HG03354 (cell line): ENCODE data around the gene DPP3.

ENCODE experiments used
- ATAC-seq: cut with Tn5 transposase; IDR thresholded peaks from one replicate; pipeline ENCODE4 v1.9.1; 2021; ENCODE audit warnings: mild to moderate bottlenecking; ENCODE audit not compliant: unreplicated experiment, poor library complexity, severe bottlenecking

The DPP3 gene

DNA sequence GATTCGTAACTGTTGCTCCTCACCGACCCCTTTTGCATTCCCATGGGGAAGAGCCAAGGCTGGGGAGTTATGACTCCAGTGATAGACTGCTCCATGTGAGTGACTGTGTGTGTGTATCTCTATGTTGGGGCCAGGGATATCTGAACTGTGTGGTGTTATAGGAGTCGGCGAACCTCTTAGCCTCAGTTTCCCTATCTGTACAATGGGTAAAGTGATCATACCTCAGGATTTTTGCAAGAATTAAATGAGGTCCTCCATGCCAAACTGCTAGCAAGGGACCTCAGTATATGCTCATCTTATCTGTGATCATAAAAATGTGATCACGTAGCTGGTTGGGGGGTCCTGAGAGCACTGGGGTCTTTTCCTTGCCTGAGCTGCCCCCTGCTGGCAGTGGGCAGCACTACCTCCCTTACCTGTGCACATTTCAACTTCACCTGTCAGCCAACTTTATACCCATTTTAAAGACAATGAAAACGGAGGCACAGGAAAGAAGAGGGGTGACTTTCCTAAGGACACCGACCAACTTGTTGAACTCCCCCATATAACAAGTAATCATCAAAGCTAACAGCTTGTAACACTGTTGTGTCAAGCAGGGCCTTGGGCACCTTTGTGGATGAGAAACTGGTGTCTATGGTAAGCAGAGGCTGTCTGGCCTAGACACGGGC, 1.4 kb upstream of the DPP3 start:
- ATAC-seq, result no peak

DNA sequence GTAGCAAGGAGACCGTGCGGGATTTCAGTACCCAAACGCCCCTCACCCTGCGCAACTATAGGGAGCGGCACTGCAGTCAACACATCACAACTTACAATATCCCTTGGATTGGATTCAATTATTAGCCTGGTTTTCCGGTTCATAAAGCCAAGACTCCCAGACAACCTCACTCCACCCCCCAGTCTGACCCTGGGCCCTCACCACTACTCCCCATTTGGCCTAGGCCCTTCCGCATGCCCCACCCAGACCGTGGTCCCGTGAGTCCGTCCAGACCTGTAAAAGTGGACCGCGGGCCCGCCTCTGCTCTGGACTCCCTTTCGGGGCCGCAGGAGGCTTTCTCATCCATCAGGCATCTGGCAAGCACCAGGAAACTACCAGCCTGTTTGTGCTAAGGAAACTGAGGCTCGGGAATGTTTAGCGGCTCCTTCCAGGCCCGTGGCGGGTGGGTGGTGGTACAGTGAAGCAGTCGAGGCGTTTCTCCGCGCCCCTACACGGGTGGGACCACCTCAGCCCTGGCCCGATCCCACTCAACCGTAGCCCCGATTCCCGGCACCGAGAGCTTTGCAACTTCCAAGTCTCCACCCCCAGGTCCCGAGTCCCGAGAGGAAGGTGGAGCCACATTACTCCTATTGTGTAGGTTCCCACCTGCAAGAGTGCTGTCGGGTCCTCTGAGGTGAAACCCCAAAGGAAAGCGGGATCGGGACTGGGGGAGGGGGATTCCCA, 679 bp upstream of the DPP3 start:
- peak; percentile 21 for ATAC-seq

DNA sequence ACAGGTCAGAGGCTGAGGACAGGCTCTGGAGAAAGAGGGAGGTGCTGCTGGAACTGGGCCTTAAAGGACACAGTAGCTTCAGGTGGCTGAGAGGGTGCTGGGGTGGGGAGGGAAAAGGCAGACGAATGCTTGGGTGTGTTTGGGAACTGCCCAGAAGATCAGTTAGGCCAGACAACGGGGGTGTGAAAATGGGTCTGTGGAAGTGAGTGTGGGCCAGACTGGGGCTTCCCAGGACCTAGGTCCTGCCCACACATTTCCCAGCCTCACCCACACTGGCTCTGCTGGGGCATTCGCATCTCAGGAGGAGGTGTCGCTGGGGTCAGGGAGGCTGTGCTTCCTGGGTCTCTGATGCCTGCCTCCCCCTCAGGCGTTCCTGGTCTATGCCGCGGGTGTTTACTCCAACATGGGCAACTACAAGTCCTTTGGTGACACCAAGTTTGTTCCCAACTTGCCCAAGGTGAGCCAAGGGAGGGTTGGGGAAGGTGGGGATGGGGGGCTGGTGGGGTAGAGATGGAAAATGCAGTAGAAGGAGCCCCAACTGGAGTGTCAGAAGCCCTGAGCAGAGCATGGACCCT, 4.7 kb downstream of the DPP3 start:
- no peak for ATAC-seq

DNA sequence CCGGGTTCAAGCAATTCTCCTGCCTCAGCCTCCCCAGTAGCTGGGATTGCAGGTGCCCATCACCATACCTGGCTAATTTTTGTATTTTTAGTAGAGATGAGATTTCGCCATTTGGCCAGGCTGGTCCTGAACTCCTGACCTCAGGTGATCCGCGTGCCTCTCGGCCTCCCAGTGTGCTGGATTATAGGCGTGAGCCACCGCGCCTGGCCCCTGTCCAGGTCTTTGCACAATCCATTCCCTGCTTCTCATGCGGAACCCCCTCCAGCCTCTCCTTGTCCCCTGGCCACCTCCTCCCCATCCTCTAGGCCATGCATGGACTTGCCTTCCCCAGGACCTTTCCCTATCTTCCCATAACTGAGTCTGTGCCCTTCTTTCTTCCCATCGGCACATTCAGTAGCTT, 8.7 kb downstream of the DPP3 start:
- no peak for ATAC-seq

DNA sequence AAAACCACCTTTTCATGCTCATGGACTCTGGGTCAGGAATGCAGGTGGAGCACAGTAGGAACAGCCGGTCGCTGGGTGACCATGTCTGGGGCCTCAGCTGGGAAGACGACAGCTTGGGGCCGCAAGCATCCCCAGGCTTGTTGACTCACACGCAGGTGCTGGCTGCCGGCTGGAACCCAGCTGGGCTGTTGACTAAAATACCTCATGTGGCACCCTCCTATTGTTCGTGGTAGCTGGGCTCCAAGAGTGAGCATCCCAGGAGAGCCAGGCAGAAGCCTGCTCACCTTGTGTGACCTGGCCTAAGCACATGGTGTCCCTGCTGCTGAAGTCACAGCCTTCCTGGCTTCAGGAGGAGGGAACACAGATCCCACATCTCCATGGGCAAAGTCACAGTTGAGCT, 9.4 kb downstream of the DPP3 start:
- no peak for ATAC-seq

DNA sequence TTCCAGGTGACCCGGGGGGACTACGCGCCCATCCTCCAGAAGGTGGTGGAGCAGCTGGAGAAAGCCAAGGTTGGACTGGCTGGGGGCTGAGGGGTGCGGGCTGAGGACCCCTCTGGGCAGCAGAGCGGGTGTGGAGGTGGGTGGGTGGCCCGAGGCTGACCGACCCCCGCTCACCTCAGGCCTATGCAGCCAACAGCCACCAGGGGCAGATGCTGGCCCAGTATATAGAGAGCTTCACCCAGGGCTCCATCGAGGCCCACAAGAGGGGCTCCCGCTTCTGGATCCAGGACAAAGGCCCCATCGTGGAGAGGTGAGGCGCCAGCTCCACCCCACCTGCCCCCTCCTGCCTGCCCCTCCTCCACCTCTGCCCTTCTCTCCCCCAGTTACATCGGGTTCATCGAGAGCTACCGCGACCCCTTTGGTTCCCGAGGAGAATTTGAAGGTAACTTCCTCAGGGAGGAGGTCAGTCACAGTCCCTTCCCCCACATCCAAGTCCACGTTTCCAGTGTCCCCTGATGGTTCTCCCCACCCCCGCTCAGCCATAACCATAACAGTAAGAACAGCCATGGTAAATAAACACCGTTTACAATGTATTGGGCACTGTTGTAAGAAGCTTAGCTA, 11.2 kb downstream of the DPP3 start:
- ATAC-seq, result no peak

DNA sequence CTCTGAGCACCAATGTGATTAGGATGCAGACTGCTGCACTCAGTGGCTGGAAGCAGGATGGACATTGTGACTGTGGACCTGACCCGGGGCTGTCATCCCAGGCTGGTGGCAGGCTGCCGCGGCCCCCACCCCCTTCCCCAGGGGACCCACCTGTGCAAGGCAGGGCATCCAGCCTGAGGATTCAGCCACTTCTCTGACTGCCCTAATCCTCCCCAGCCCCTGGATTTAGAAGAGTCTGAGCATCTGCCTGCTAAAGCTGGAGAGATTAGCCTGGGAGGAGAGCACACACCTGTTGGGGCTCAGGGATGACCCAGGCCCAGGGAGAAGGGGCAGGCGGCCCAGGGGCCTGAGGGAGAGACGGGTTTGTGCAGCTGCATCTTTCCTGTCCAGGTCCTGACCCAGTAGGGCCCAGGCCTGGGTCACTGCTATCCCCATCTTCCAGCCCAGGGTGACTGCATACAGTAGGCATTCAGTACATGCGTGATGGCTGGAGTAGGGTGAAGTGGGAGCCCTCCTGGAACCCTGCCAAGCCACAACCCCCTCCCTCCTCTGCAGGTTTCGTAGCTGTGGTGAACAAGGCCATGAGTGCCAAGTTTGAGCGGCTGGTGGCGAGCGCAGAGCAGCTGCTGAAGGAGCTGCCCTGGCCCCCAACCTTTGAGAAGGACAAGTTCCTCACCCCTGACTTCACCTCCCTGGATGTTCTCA, 12.1 kb downstream of the DPP3 start:
- ATAC-seq, result no peak

DNA sequence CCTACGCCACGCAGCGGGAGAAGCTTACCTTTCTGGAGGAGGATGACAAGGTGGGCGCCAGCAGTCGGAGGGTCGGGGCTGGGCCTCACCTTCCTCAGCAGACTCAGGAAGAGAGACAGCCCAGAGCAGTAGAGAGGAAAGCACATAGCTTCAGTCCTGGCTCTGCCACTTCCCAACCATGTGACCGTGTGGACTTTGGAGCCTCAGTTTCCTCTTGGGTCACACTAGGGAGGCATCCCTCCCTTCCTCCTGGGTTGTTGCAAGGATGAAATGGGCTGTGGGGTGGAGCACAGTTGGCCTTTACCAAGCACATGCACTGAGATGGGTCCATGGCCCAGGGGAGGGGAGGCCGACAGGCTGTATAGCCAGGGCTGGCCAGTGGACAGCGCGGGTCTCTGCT, 12.9 kb downstream of the DPP3 start:
- no peak for ATAC-seq

DNA sequence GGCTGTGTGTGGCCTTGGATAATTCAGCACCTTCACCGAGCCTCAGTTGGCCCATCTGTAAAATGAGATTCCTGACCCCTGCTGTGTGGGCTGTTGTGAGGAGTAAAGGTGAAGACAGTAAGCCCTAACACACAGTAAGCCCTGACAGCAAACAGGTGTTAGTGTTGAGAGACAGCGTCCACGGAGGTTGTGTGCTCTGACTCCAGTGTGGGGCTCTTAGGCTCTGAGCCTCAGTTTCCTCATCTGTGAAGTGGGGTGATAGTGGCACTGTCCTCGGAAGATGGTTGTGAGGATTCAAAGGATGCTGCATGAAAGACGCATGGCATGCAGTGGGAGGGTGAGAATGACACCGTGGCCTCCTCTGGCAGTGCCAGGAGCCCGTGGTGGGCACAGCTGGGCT, 14.2 kb downstream of the DPP3 start:
- no peak for ATAC-seq

DNA sequence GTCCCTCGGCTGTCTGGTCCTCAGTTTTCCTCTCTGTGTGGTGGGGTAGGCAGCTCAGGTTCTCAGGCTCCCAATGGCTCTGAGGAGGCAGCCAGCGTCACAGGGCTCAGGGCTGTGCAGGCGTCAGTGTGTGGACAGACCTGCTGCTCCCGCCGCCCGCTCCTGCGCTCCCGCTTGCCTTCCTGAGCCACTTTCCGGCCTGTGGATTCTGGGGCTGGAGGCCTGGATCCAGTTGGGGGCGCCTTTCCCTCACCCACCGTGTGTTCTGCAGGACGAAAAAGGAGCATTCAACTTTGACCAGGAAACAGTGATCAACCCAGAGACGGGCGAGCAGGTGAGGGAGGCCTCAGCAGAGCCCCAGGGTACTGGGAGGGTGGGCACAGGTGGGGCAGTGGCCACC, 14.7 kb downstream of the DPP3 start:
- no peak for ATAC-seq

DNA sequence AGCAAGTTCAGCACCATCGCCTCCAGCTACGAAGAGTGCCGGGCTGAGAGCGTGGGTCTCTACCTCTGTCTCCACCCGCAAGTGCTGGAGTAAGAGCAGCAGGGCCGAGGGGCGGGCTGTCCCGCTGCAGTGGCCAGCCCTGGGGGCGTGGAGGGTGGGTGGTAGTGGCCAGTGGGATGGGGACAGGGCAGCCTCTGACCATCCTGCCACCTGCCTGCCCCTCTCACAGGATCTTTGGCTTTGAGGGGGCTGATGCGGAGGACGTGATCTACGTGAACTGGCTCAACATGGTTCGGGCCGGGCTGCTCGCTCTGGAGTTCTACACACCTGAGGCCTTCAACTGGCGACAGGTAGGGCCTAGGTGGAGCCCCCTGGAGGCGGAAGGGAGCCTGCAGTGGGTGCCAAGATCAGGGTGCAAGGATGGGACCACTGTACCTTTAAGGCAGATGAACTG, 15.2 kb downstream of the DPP3 start:
- no peak for ATAC-seq

DNA sequence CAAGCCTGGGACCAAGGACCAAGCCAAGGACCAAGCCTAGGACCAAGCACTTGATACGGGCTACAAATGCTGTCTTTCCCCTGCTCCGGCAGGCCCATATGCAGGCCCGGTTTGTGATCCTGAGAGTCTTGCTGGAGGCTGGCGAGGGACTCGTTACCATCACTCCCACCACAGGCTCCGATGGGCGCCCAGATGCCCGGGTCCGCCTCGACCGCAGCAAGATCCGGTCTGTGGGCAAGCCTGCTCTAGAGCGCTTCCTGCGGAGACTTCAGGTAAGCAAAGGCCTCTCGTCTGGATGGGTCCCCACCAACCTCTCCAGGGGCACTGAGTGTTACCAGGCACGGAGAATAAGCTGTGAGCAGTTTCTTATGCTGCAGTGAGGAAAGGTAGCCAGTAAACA, 17.0 kb downstream of the DPP3 start:
- no peak for ATAC-seq

DNA sequence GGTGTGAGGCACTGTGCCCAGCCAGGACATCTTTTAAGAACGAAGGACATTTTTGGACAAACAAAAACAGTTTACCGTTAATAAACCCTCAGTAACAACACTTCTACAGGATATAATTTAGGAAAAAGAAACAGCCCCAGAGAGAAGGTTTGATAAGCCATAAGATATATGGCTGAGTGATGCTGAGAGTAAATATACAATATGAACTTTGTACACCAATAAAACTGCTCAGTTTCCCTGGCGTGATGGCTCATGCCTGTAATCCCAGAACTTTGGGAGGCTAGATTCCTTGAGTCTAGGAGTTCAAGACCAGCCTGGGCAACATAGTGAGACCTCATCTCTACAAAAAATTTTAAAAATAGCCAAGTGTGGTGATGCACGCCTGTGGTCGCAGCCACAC, 18.3 kb downstream of the DPP3 start:
- no peak for ATAC-seq

DNA sequence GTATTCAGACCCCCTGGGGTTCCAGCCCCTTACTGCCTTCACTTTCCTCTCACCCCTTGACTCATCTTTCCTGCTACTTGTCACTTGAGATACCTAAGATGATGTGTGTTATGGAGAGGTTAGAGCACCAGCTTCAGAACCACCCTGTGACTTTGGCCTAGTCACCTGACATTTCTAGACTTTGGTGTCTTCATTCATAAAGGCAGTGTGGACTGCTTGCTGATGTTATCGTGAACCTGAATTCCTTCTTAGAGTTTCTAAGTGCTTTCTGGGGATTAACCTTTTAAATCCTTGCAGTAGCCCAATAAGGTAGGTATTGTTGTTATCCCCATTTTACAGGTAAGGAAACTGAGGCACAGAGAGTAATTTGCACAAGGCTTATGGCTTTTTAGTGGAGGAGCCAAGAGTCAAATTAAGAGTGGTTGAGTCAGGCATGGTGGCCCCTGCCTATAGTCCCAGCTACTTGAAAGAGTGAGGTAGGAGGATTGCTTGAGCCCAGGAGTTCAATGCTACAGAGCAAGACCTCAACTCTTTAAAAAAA, 25.1 kb downstream of the DPP3 start:
- no peak for ATAC-seq

DNA sequence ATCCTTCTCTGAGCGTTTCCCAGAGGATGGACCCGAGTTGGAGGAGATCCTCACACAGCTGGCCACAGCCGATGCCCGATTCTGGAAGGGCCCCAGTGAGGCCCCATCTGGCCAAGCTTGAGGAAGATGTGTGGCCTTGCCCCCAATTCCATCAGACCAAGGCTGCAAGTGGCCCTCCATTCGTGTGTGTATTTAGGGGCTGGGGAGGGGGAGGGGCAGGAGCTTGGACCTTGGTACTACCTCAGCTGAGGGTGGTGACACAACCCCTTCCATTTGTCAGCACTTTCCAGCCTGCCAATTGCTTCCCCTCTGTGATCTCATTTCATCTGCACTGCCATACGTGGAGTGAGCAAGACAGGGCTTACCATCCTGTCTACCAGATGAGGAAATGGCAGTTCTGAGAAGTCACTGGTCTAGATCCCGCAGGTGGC, 28.9 kb downstream of the DPP3 start:
- no peak for ATAC-seq

DNA sequence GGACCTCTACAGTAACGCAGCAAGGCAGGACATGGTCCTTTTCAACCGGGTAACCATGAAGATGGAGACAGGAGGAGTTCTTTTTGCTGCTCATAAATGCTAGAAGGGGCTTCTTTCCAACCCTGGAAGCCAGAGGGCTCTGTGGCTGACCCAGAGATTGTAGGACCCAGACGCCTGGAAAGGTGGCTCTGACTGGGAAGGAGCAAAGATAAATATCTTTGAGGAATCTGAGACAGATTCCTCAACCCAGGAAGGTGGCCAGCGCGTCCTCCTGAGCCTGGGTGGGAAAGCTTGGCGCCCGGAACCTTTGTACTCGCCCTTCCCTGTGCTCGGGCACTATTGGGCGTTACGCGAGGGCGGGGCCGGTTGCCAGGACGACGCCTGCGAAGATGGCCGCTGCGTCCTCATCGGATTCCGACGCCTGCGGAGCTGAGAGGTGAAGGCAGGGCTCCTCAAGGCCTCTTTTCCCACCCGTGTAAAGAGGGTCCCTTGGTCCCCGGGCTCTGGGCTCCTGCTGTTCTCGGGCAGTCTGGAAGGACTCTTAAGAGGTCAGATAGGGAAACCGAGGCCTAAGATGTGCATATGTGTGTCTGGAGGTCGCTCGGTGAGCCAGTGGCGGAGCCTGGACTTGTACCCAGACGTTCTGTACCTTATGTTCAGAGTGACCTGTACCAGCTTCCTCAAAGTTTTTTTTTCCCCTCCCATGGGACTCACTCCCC, 30.2 kb downstream of the DPP3 start, which contains the start of gene BBS1:
Gene BBS1, plus strand, starts transcription at position 365 of the 719 bp plus-strand sequence. Its CDS starts 25 bp downstream, at position 390.
- peak; percentile 79 for ATAC-seq

DNA sequence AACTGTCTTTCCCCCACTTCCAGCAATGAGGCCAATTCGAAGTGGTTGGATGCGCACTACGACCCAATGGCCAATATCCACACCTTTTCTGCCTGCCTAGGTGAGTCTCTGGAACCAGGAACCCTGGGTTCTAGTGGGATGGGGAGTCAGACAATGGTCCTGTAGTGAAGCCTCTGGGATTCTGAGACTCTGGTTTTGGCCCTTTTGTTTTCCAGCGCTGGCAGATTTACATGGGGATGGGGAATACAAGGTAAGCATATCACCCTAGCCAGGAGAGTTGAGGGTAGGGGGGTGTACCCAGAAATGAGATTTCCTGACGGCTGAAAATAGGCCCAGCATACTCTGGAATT, 30.7 kb downstream of the DPP3 start:
- ATAC-seq, result no peak

DNA sequence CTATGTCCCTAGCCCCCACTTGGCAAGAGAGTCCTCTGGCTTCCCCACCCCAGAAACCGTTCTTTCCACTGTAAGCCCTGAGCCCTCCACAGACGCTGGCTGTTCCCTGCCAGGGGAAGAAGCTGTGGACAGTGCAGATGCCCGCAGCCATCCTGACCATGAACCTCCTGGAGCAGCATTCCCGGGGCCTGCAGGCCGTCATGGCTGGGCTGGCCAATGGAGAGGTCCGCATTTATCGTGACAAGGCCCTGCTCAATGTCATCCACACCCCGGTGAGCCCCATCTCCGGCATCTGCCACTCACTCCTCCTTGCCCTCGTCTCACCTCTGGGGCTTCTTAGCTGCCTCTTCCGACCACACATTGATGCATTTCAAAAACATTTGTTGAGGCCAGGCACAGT, 43.4 kb downstream of the DPP3 start:
- ATAC-seq, result no peak

DNA sequence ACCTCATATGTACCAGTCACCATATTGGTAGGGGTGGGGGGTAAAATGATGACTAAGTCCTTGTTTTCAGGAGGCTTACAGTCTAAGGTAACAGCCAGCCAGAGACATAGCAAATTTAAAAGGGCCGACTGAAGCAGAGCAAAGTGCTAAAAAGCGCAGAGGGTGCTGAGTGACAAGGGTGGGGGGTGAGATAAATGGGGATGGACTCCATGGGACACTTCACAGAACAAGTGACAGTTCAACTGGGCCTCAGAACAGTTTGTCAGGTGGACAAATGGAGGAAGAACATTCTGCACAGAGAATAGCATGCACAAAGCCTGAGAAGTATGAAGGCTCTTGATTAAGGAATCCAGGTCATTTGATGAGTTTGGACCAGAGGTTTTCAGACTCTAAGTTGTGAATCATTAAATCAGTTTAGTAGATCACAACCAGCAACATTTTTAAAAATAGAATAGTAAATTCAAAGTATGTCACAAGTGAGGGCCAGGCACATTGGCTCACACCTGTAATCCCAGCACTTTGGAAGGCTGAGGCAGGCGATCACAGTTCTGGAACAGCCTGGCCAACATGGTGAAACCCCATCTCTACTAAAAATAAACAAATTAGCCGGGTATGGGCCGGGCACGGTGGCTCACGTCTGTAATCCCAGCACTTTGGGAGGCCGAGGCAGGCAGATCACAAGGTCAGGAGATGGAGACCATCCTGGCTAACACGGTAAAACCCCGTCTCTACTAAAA, 44.2 kb downstream of the DPP3 start:
- ATAC-seq, result no peak
